ENCODE results near the gene SPATA25. TPM values are rescaled to one million over a fixed set of nuclear protein-coding genes. Genes with fewer than 3 reads are reported as not detected.
"Not testable (repeated sequence)": the region's sequence is repeated elsewhere in the genome, so short reads cannot be mapped to it uniquely, and the experiment has no call there.

The SPATA25 gene
- polyA plus RNA-seq, 1 donor (not counting 4 experiments of a cell fraction or from before 2014, with no cell fraction given) = not detected

DNA sequence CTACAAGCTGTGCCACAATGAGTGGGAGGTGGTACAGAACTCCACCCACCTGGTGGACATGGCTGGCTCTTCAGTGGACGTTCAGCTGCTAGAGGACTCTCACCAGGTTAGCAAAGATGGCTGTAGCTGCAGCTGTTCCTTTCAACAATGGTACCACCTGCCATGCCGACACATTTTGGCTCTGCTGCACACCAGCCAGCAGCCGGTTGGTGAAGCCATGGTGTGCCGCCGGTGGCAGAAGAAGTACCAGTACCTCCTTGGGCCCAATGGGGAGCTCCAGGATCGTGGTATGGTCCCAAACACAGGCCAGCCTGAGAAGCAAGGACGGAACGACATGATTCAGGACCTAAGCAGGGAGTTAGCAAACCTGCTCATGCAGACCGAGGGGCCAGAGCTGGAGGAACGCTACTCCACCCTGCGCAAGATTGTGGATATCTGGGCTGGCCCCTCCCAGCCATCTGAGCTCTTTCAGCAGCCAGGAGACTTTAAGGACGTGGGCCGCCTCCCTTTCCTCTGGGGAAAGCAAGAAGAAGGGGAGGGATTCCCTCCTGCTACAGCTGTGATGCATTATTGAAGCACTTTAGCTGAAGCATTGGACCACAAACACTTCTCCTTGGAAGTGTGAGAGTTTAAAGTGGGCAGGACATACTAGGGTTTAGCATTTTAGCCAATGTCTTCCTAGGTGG, 9.2 kb downstream of the SPATA25 start:
- Histone ChIP-seq H3K4me3 (ENCODE audit: control insufficient read depth in 2 of 3, extremely low read depth in 1 of 3, insufficient read depth in 2 of 3, low read depth in 1 of 3, low read length in 3 of 3) (no peak overlapping the region), H3K27me3 (ENCODE audit: control insufficient read depth, extremely low read depth, insufficient read depth, low read length) (no peaks in the 10 kb centered on the region), H4K20me1 (ENCODE audit: control insufficient read depth, extremely low read depth, insufficient read depth, low read length) (no peaks in the 10 kb centered on the region), H3K9me3 (ENCODE audit: control insufficient read depth, low read depth, low read length) (no peaks in the 10 kb centered on the region), H3K9me1 (ENCODE audit: control insufficient read depth, extremely low read depth, insufficient read depth, low read length) (no peaks in the 10 kb centered on the region), H3K79me2 (ENCODE audit: control insufficient read depth, insufficient read depth, low read length) (peaks cover 11% of the 10 kb centered on the region), H3K4me2 (ENCODE audit: control insufficient read depth, extremely low read depth, insufficient read depth, low read depth, low read length) (no peak overlapping the region), H2AFZ (ENCODE audit: control insufficient read depth, low read length) (no peak overlapping the region), H3K27ac (ENCODE audit: control insufficient read depth, insufficient read depth, low read length) (no peak overlapping the region), H3K9ac (ENCODE audit: control insufficient read depth, extremely low read depth, insufficient read depth, low read length) (no peak overlapping the region), H3K4me1 (ENCODE audit: control insufficient read depth, extremely low read depth, insufficient read depth, low read length) (no peaks in the 10 kb centered on the region), H3K36me3 (ENCODE audit: control insufficient read depth in 2 of 2, extremely low read depth in 1 of 2, insufficient read depth in 2 of 2, low read length in 2 of 2) (peaks cover 5 to 6% of the 10 kb centered on the region in 2 experiments)
- dilution Hi-C loops (cut with MboI; ENCODE audit: extremely low pct_ligation_motif_present, low sequenced_read_pairs) = no loop called here
- FAIRE-seq = no peak
- TF ChIP-seq CTCF (optimal IDR thresholded peaks at IDR 0.05 in 1 of 3, IDR thresholded peaks at IDR 0.05 in 1 of 3, conservative IDR thresholded peaks at IDR 0.05 in 1 of 3; ENCODE audit: extremely low read depth in 1 of 3, insufficient read depth in 2 of 3, low read length in 3 of 3) = no peak
- TF ChIP-seq EZH2 (IDR thresholded peaks at IDR 0.05; ENCODE audit: low read length) = no peak
- no peak for DNase-seq (ENCODE audit: low read depth, low spot score)

GRCh38 chr20:45874576-45874975, 12.8 kb downstream of the SPATA25 start:
- DNase-seq (ENCODE audit: low read depth, low spot score) (no peak), FAIRE-seq (no peak)
- H3K4me2 ChIP-seq (ENCODE audit: control insufficient read depth, extremely low read depth, insufficient read depth, low read depth, low read length) = no peak overlapping the region

GRCh38 chr20:45874104-45874481, 13.3 kb downstream of the SPATA25 start:
- H3K27me3 ChIP-seq (ENCODE audit: control insufficient read depth, extremely low read depth, insufficient read depth, low read length); FAIRE-seq; H3K4me3 ChIP-seq (ENCODE audit: control insufficient read depth in 2 of 3, extremely low read depth in 1 of 3, insufficient read depth in 2 of 3, low read depth in 1 of 3, low read length in 3 of 3); H3K4me2 ChIP-seq (ENCODE audit: control insufficient read depth, extremely low read depth, insufficient read depth, low read depth, low read length); DNase-seq (ENCODE audit: low read depth, low spot score); H3K9me3 ChIP-seq (ENCODE audit: control insufficient read depth, low read depth, low read length); H3K9ac ChIP-seq (ENCODE audit: control insufficient read depth, extremely low read depth, insufficient read depth, low read length); H2AFZ ChIP-seq (ENCODE audit: control insufficient read depth, low read length); H3K27ac ChIP-seq (ENCODE audit: control insufficient read depth, insufficient read depth, low read length); H3K4me1 ChIP-seq (ENCODE audit: control insufficient read depth, extremely low read depth, insufficient read depth, low read length); H3K36me3 ChIP-seq (ENCODE audit: control insufficient read depth in 2 of 2, extremely low read depth in 1 of 2, insufficient read depth in 2 of 2, low read length in 2 of 2); H3K9me1 ChIP-seq (ENCODE audit: control insufficient read depth, extremely low read depth, insufficient read depth, low read length); dilution Hi-C loops (cut with MboI; ENCODE audit: extremely low pct_ligation_motif_present, low sequenced_read_pairs); H4K20me1 ChIP-seq (ENCODE audit: control insufficient read depth, extremely low read depth, insufficient read depth, low read length); H3K79me2 ChIP-seq (ENCODE audit: control insufficient read depth, insufficient read depth, low read length): not testable (repeated sequence)

More at GRCh38 chr20:45874576-45874975, 12.8 kb downstream of the SPATA25 start:
- no peaks in the 10 kb centered on the region for H3K9me1 ChIP-seq (ENCODE audit: control insufficient read depth, extremely low read depth, insufficient read depth, low read length)
- H3K27me3 ChIP-seq (ENCODE audit: control insufficient read depth, extremely low read depth, insufficient read depth, low read length) = no peaks in the 10 kb centered on the region
- dilution Hi-C loops (cut with MboI; ENCODE audit: extremely low pct_ligation_motif_present, low sequenced_read_pairs) = no loop called here
- H4K20me1 ChIP-seq (ENCODE audit: control insufficient read depth, extremely low read depth, insufficient read depth, low read length) = no peaks in the 10 kb centered on the region
- H3K27ac ChIP-seq (ENCODE audit: control insufficient read depth, insufficient read depth, low read length) = no peak overlapping the region
- no peak overlapping the region for H3K4me3 ChIP-seq (ENCODE audit: control insufficient read depth in 2 of 3, extremely low read depth in 1 of 3, insufficient read depth in 2 of 3, low read depth in 1 of 3, low read length in 3 of 3)
- no peak overlapping the region for H3K9ac ChIP-seq (ENCODE audit: control insufficient read depth, extremely low read depth, insufficient read depth, low read length)
- no peaks in the 10 kb centered on the region for H3K79me2 ChIP-seq (ENCODE audit: control insufficient read depth, insufficient read depth, low read length)
- H3K9me3 ChIP-seq (ENCODE audit: control insufficient read depth, low read depth, low read length) = no peaks in the 10 kb centered on the region
- no peaks in the 10 kb centered on the region for H3K4me1 ChIP-seq (ENCODE audit: control insufficient read depth, extremely low read depth, insufficient read depth, low read length)
- no peaks in the 10 kb centered on the region for H3K36me3 ChIP-seq (ENCODE audit: control insufficient read depth in 2 of 2, extremely low read depth in 1 of 2, insufficient read depth in 2 of 2, low read length in 2 of 2)
- TF ChIP-seq CTCF (optimal IDR thresholded peaks at IDR 0.05 in 1 of 3, IDR thresholded peaks at IDR 0.05 in 1 of 3, conservative IDR thresholded peaks at IDR 0.05 in 1 of 3; ENCODE audit: extremely low read depth in 1 of 3, insufficient read depth in 2 of 3, low read length in 3 of 3) = no peak
- TF ChIP-seq EZH2 (IDR thresholded peaks at IDR 0.05; ENCODE audit: low read length) = no peak
- no peak overlapping the region for H2AFZ ChIP-seq (ENCODE audit: control insufficient read depth, low read length)
